ENCODE data around the gene ZNF444. TPM values are rescaled to one million over a fixed set of nuclear protein-coding genes. Genes with fewer than 3 reads are reported as not detected.

The ZNF444 gene
- total RNA-seq, 2 donors from 2014 or later, result 62.0 to 105 TPM

- Histone ChIP-seq H3K4me1 (replicated peaks) (peaks cover 3% of the 10 kb centered on the region), H3K4me3 (no peak overlapping the region), H3K27ac (no peak overlapping the region), H3K36me3 (no peaks in the 10 kb centered on the region), H3K9me3 (no peaks in the 10 kb centered on the region), H3K27me3 (replicated peaks; ENCODE audit: insufficient read depth) (no peaks in the 10 kb centered on the region)
- 65% methylated on average over 14 of the region's 14 CpGs for WGBS
- no peak for DNase-seq (ENCODE audit: low spot score)
- TF ChIP-seq POLR2AphosphoS5 (IDR thresholded peaks at IDR 0.05) (no peak), POLR2A (IDR thresholded peaks at IDR 0.05) (no peak)
- TF ChIP-seq, protein P1, sequence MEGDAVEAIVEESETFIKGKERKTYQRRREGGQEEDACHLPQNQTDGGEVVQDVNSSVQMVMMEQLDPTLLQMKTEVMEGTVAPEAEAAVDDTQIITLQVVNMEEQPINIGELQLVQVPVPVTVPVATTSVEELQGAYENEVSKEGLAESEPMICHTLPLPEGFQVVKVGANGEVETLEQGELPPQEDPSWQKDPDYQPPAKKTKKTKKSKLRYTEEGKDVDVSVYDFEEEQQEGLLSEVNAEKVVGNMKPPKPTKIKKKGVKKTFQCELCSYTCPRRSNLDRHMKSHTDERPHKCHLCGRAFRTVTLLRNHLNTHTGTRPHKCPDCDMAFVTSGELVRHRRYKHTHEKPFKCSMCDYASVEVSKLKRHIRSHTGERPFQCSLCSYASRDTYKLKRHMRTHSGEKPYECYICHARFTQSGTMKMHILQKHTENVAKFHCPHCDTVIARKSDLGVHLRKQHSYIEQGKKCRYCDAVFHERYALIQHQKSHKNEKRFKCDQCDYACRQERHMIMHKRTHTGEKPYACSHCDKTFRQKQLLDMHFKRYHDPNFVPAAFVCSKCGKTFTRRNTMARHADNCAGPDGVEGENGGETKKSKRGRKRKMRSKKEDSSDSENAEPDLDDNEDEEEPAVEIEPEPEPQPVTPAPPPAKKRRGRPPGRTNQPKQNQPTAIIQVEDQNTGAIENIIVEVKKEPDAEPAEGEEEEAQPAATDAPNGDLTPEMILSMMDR (IDR thresholded peaks at IDR 0.05), result no peak
- intact Hi-C loops (cut with DNase I), result no loop called here
Observed at GRCh38 chr19:56133858-56134653, 7.0 kb upstream of the ZNF444 start.

DNA sequence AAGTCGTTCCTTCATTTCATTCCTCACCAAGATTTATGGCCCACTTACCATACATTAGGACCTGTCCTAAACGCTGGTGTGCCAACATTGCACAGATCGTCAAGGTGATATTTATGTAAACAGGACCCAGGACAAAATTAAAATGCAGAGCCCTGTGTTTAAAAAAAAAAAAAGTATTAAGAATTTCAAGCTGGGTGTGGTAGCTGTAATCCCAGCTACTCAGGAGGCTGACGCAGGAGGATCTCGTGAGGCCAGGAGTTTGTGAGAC is 6.5 kb upstream of the ZNF444 start:
- intact Hi-C loops (cut with DNase I), result no loop called here

DNA sequence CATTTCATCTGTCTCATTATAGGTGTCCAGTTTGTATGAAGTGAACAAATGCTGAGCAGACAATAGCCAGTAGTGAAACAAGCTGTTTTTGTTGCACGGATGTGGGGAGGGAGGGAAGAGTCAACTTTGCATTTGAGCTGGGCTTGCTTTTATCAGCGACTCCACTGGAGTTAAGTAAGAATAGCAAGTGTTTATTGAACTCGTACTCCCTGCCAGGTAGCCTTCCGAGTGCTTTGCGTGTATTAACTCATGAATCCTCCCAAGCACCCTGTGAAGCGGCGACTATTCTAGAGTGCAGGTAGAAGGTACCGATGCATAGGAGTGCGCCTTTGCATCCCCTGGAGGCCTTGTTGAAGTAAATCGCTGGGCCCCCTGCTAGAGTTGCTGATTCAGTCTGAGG is 4.7 kb upstream of the ZNF444 start:
- Histone ChIP-seq H3K9me3 (no peaks in the 10 kb centered on the region), H3K27me3 (replicated peaks; ENCODE audit: insufficient read depth) (no peaks in the 10 kb centered on the region), H3K27ac (peak overlapping the region; percentile 16 to 58), H3K4me1 (replicated peaks) (peaks cover 3% of the 10 kb centered on the region), H3K4me3 (no peak overlapping the region), H3K36me3 (no peaks in the 10 kb centered on the region)
- TF ChIP-seq POLR2A (IDR thresholded peaks at IDR 0.05), result no peak
- TF ChIP-seq POLR2AphosphoS5 (IDR thresholded peaks at IDR 0.05), result peak; percentile 3
- DNase-seq (ENCODE audit: low spot score), result no peak
- WGBS, result 35% methylated on average over 10 of the region's 10 CpGs
- intact Hi-C loops (cut with DNase I), result no loop called here

More for the DNA sequence above, 6.5 kb upstream of the ZNF444 start:
- WGBS, result 73% methylated on average over 5 of the region's 5 CpGs
- Histone ChIP-seq H3K4me3 (no peak overlapping the region), H3K27me3 (replicated peaks; ENCODE audit: insufficient read depth) (no peaks in the 10 kb centered on the region), H3K4me1 (replicated peaks) (peaks cover 3% of the 10 kb centered on the region), H3K9me3 (no peaks in the 10 kb centered on the region), H3K27ac (no peak overlapping the region), H3K36me3 (no peaks in the 10 kb centered on the region)
- TF ChIP-seq POLR2A (IDR thresholded peaks at IDR 0.05) (no peak), POLR2AphosphoS5 (IDR thresholded peaks at IDR 0.05) (no peak)
- TF ChIP-seq, protein P1 (IDR thresholded peaks at IDR 0.05), result no peak
- no peak for DNase-seq (ENCODE audit: low spot score)

DNA sequence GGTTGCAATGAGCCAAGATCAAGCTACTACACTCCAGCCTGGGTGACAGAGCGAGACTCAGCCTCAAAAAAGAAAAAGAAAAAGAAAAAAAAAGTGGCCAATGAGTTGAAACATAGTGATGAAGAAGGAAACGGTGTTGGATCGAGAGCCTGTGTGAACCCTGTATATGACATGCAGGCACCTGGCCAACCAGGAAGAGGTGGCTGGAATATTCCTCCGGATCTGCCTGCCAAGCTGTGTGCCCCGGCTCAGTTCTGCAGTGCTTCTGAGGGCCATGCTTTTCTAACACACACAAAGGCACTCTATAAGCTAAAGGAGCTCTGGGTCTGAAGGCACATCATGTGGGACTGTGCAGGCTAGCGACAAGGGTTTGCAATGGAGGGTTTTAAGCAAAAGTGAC is 3.7 kb upstream of the ZNF444 start:
- Histone ChIP-seq H3K27ac (peak overlapping the region; percentile 57 to 58), H3K4me3 (no peak overlapping the region), H3K36me3 (no peaks in the 10 kb centered on the region), H3K9me3 (no peaks in the 10 kb centered on the region), H3K27me3 (replicated peaks; ENCODE audit: insufficient read depth) (no peaks in the 10 kb centered on the region), H3K4me1 (replicated peaks) (peaks cover 10% of the 10 kb centered on the region)
- intact Hi-C loops (cut with DNase I), result no loop called here
- 44% methylated on average over 6 of the region's 6 CpGs for WGBS
- TF ChIP-seq, protein P1 (IDR thresholded peaks at IDR 0.05), result no peak
- TF ChIP-seq POLR2A (IDR thresholded peaks at IDR 0.05) (no peak), POLR2AphosphoS5 (IDR thresholded peaks at IDR 0.05) (peak; percentile 62)
- DNase-seq (ENCODE audit: low spot score), result peak; percentile 86

DNA sequence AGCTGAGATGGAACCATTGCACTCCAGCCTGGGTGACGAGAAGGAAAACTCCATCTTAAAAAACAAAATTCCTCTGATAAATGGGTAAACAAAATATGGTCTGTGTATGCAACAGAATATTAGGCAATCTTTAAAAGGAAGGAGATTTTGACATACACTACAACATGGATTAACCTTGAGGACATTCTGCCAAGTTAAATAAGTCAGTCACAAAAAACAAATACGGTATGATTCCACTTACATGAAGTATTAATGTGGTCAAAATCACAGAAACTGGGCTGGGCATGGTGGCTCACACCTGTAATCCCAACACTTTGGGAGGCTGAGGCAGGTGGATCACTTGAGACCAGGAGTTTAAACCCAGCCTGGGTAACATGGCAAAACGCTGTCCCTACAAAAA is 3.0 kb upstream of the ZNF444 start:
- Histone ChIP-seq H3K4me3 (no peak overlapping the region), H3K27me3 (replicated peaks; ENCODE audit: insufficient read depth) (no peaks in the 10 kb centered on the region), H3K36me3 (no peaks in the 10 kb centered on the region), H3K9me3 (no peaks in the 10 kb centered on the region), H3K4me1 (replicated peaks) (peaks cover 17% of the 10 kb centered on the region), H3K27ac (peak overlapping the region; percentile 57 to 58)
- no peak for DNase-seq (ENCODE audit: low spot score)
- 63% methylated on average over 3 of the region's 3 CpGs for WGBS
- intact Hi-C loops (cut with DNase I), result no loop called here
- TF ChIP-seq POLR2A (IDR thresholded peaks at IDR 0.05) (no peak), POLR2AphosphoS5 (IDR thresholded peaks at IDR 0.05) (peak; percentile 22)

Data from prostate gland (tissue), 2 donors.